Measurements from ENCODE around the gene PCF11. TPM values are rescaled to one million over a fixed set of nuclear protein-coding genes. Genes with fewer than 3 reads are reported as not detected.

Gene PCF11
- total RNA-seq, 1 donor from 2014 or later = 40.7 TPM

DNA sequence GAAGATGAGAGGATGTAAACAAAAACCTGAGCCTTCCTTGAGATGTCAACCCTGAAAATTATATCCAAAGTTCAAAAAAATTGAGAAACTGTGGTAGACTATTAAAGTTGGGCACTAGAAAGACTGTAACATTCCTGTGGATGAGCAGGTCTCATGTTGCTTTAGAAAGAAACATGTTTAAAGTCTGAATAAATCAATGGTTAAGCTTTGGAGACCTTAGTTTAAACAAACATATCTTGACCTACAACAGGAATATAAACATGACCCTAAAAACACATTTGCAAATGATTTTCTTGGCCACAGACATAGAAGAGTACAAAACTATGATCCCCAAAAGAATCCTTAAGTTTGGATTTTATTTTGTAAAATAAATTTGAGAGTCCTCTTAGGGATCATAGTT lies 38.1 kb upstream of the PCF11 start:
- no peaks in the 10 kb centered on the region for H3K36me3 Mint-ChIP-seq (ENCODE audit: low read depth, unreplicated experiment)
- H3K4me3 Mint-ChIP-seq (ENCODE audit: unreplicated experiment) = no peak overlapping the region
- FAIRE-seq (no peak), DNase-seq (ENCODE audit: low read depth) (no peak)
- no peaks in the 10 kb centered on the region for H3K36me3 ChIP-seq (ENCODE audit: insufficient read depth, low read length)
- no peaks in the 10 kb centered on the region for H3K27me3 ChIP-seq (ENCODE audit: insufficient read depth, low read length)
- TF ChIP-seq, protein P1, sequence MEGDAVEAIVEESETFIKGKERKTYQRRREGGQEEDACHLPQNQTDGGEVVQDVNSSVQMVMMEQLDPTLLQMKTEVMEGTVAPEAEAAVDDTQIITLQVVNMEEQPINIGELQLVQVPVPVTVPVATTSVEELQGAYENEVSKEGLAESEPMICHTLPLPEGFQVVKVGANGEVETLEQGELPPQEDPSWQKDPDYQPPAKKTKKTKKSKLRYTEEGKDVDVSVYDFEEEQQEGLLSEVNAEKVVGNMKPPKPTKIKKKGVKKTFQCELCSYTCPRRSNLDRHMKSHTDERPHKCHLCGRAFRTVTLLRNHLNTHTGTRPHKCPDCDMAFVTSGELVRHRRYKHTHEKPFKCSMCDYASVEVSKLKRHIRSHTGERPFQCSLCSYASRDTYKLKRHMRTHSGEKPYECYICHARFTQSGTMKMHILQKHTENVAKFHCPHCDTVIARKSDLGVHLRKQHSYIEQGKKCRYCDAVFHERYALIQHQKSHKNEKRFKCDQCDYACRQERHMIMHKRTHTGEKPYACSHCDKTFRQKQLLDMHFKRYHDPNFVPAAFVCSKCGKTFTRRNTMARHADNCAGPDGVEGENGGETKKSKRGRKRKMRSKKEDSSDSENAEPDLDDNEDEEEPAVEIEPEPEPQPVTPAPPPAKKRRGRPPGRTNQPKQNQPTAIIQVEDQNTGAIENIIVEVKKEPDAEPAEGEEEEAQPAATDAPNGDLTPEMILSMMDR (IDR thresholded peaks at IDR 0.05; ENCODE audit: insufficient read depth, low read depth, low read length) = no peak
- TF ChIP-seq EZH2 (IDR thresholded peaks at IDR 0.05; ENCODE audit: insufficient read depth, low read length) = no peak
- no peak overlapping the region for H3K4me3 ChIP-seq (ENCODE audit: insufficient read depth, low read depth, low read length)
- no peak overlapping the region for H3K27ac Mint-ChIP-seq (ENCODE audit: unreplicated experiment)
- no peak overlapping the region for H2AFZ ChIP-seq (ENCODE audit: low read depth, low read length)
- no peak overlapping the region for H3K4me2 ChIP-seq (ENCODE audit: low read length)
- H3K9ac ChIP-seq (ENCODE audit: low read length) = no peak overlapping the region
- no peaks in the 10 kb centered on the region for H3K4me1 ChIP-seq (ENCODE audit: insufficient read depth, low read length)
- no peaks in the 10 kb centered on the region for H4K20me1 ChIP-seq (ENCODE audit: insufficient read depth, low read length)
- no peaks in the 10 kb centered on the region for H3K79me2 ChIP-seq (ENCODE audit: insufficient read depth, low read length)
- no peaks in the 10 kb centered on the region for H3K9me3 Mint-ChIP-seq (ENCODE audit: unreplicated experiment)
- peaks cover 4% of the 10 kb centered on the region for H3K4me1 Mint-ChIP-seq (ENCODE audit: low read depth, unreplicated experiment)
- no peaks in the 10 kb centered on the region for H3K9me3 ChIP-seq (ENCODE audit: insufficient read depth, low read depth, low read length)
- H3K27ac ChIP-seq (ENCODE audit: low read depth, low read length) = no peak overlapping the region
- H3K27me3 Mint-ChIP-seq (ENCODE audit: low read depth, unreplicated experiment) = no peaks in the 10 kb centered on the region

DNA sequence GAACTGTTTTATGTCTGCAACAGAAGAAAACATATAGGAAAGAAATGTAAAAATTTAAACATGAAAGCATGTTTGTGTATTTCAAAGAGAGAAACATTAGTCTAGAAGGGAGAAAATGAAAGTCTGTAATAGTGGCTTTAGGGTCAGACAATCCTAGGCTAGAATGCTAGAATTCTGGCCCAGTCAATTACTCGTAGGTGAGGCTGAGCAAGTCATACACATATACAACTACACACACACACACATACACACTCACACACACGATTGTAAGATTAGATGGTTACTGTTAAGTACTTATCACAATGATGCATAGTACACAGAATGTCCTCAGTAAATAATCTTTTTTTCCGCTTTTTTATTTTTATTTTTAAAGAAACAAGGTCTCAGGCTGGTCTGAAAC lies 37.7 kb upstream of the PCF11 start:
- H3K4me3 Mint-ChIP-seq (ENCODE audit: unreplicated experiment) = no peak overlapping the region
- Histone ChIP-seq H4K20me1 (ENCODE audit: insufficient read depth, low read length) (no peaks in the 10 kb centered on the region), H3K4me2 (ENCODE audit: low read length) (no peak overlapping the region), H3K36me3 (ENCODE audit: insufficient read depth, low read length) (no peaks in the 10 kb centered on the region), H3K4me1 (ENCODE audit: insufficient read depth, low read length) (no peaks in the 10 kb centered on the region), H3K9me3 (ENCODE audit: insufficient read depth, low read depth, low read length) (no peaks in the 10 kb centered on the region), H3K27me3 (ENCODE audit: insufficient read depth, low read length) (no peaks in the 10 kb centered on the region), H3K27ac (ENCODE audit: low read depth, low read length) (no peak overlapping the region), H3K9ac (ENCODE audit: low read length) (no peak overlapping the region), H3K4me3 (ENCODE audit: insufficient read depth, low read depth, low read length) (no peak overlapping the region), H3K79me2 (ENCODE audit: insufficient read depth, low read length) (no peaks in the 10 kb centered on the region), H2AFZ (ENCODE audit: low read depth, low read length) (no peak overlapping the region)
- TF ChIP-seq, protein P1 (IDR thresholded peaks at IDR 0.05; ENCODE audit: insufficient read depth, low read depth, low read length) = no peak
- no peak for TF ChIP-seq EZH2 (IDR thresholded peaks at IDR 0.05; ENCODE audit: insufficient read depth, low read length)
- DNase-seq (ENCODE audit: low read depth) = no peak
- peaks cover 4% of the 10 kb centered on the region for H3K4me1 Mint-ChIP-seq (ENCODE audit: low read depth, unreplicated experiment)
- FAIRE-seq = no peak
- no peak overlapping the region for H3K27ac Mint-ChIP-seq (ENCODE audit: unreplicated experiment)
- H3K9me3 Mint-ChIP-seq (ENCODE audit: unreplicated experiment) = no peaks in the 10 kb centered on the region
- no peaks in the 10 kb centered on the region for H3K36me3 Mint-ChIP-seq (ENCODE audit: low read depth, unreplicated experiment)
- no peaks in the 10 kb centered on the region for H3K27me3 Mint-ChIP-seq (ENCODE audit: low read depth, unreplicated experiment)

DNA sequence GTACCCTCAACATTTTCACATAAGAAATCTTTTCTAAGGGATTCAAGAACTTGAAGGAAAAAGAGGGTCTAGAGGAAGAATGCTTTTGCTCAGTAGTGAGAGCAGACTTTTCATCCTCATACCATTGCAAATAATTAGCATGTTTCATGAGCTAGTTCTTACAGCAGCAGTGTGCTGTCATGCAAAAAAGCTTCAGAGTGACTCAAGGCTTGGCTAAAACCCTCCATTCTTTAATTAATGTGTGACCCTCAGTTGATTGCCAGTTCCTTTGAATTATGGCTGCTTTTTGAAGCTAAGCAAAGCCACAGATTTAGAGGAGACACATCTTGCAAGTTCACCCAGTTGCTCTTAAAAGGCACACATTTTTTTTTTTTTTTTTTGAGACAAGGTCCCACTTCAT lies 36.6 kb upstream of the PCF11 start:
- no peak overlapping the region for H3K27ac ChIP-seq (ENCODE audit: low read depth, low read length)
- H3K4me1 ChIP-seq (ENCODE audit: insufficient read depth, low read length) = no peaks in the 10 kb centered on the region
- no peaks in the 10 kb centered on the region for H3K9me3 Mint-ChIP-seq (ENCODE audit: unreplicated experiment)
- H3K4me3 Mint-ChIP-seq (ENCODE audit: unreplicated experiment) = no peak overlapping the region
- no peaks in the 10 kb centered on the region for H3K9me3 ChIP-seq (ENCODE audit: insufficient read depth, low read depth, low read length)
- no peak for FAIRE-seq
- no peak overlapping the region for H3K9ac ChIP-seq (ENCODE audit: low read length)
- TF ChIP-seq, protein P1 (IDR thresholded peaks at IDR 0.05; ENCODE audit: insufficient read depth, low read depth, low read length) = no peak
- DNase-seq (ENCODE audit: low read depth) = peak; percentile 24
- no peaks in the 10 kb centered on the region for H3K36me3 Mint-ChIP-seq (ENCODE audit: low read depth, unreplicated experiment)
- no peak overlapping the region for H2AFZ ChIP-seq (ENCODE audit: low read depth, low read length)
- H4K20me1 ChIP-seq (ENCODE audit: insufficient read depth, low read length) = no peaks in the 10 kb centered on the region
- H3K4me1 Mint-ChIP-seq (ENCODE audit: low read depth, unreplicated experiment) = peaks cover 4% of the 10 kb centered on the region
- no peaks in the 10 kb centered on the region for H3K79me2 ChIP-seq (ENCODE audit: insufficient read depth, low read length)
- no peaks in the 10 kb centered on the region for H3K36me3 ChIP-seq (ENCODE audit: insufficient read depth, low read length)
- H3K27me3 ChIP-seq (ENCODE audit: insufficient read depth, low read length) = no peaks in the 10 kb centered on the region
- no peak overlapping the region for H3K4me3 ChIP-seq (ENCODE audit: insufficient read depth, low read depth, low read length)
- no peak overlapping the region for H3K27ac Mint-ChIP-seq (ENCODE audit: unreplicated experiment)
- H3K4me2 ChIP-seq (ENCODE audit: low read length) = no peak overlapping the region
- H3K27me3 Mint-ChIP-seq (ENCODE audit: low read depth, unreplicated experiment) = no peaks in the 10 kb centered on the region

Measured in astrocyte (in vitro differentiated cells and primary cell).